Urinary bladder (tissue), 4 donors: Measurements from ENCODE around the gene SPINK4. TPM values are rescaled to one million over a fixed set of nuclear protein-coding genes. Genes with fewer than 3 reads are reported as not detected.

ENCODE experiments used
- DNase-seq: peaks from one replicate; pipeline ENCODE4 v3.0.0-alpha.2; 2015; ENCODE audit errors: extremely low spot score
- H3K27ac ChIP-seq: one replicate; pipeline ENCODE4 v1.5.1; 2013; ENCODE audit warnings: low read depth, mild to moderate bottlenecking, moderate library complexity
- H3K36me3 ChIP-seq: one replicate; pipeline ENCODE4 v1.6.1; 2013; ENCODE audit warnings: mild to moderate bottlenecking, moderate library complexity; ENCODE audit not compliant: insufficient read depth
- H3K4me1 ChIP-seq: one replicate; pipeline ENCODE4 v1.6.1; 2013; ENCODE audit warnings: mild to moderate bottlenecking, moderate library complexity; ENCODE audit not compliant: insufficient read depth
- H3K4me3 ChIP-seq: one replicate; pipeline ENCODE4 v1.5.1; 2013; ENCODE audit warnings: low read depth, low read length
- WGBS: extraction: QIAGEN DNeasy Blood & Tissue Kit; methylation state at CpG from one replicate; pipeline ENCODE4 v1.1.7; 2013; 5-methylcytosine and 5-hydroxymethylcytosine counted together
- polyA plus RNA-seq: library from polyadenylated mRNA; stranded (reverse); fragments of 200-250 nt; gene quantifications from one replicate; pipeline ENCODE4 v1.2.3, GENCODE V29; 2013
- total RNA-seq: library from RNA; depleted of rRNA; stranded (reverse); fragments of >200 nt; gene quantifications from one replicate; pipeline ENCODE4 v1.2.3, GENCODE V29; 2014
- donor health status: healthy with polysubstance abuse.
- donor health status: healthy.

The SPINK4 gene, protein sequence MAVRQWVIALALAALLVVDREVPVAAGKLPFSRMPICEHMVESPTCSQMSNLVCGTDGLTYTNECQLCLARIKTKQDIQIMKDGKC
- total RNA-seq (not detected), polyA plus RNA-seq (2.6 TPM)

DNA sequence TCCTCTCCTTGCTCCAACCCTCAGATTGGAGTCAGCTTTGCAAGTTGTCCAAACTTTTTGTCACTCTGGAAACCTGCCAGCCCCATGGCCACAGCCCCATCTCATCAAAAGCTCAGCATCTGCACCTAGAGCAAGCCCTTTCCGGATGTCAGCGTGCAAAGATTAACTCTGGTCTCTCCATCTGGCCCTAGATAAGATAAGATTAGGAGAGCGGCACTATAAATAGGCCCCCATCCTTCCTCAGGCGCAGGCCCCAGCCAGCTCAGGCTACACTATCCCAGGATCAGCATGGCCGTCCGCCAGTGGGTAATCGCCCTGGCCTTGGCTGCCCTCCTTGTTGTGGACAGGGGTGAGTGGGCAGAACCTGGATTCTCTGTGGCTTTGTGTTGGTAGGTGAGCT, at the start of gene SPINK4:
Gene SPINK4, plus strand, starts transcription at position 247 of the 400 bp plus-strand sequence. Its CDS starts 42 bp downstream, at position 289.
- no peaks in the 10 kb centered on the region for H3K36me3 ChIP-seq
- DNase-seq = no peak
- 17% methylated on average over 7 of the region's 7 CpGs for WGBS
- H3K4me1 ChIP-seq = no peaks in the 10 kb centered on the region
- no peak within 1 kb of the TSS for H3K4me3 ChIP-seq
- no peak within 1 kb of the TSS for H3K27ac ChIP-seq

DNA sequence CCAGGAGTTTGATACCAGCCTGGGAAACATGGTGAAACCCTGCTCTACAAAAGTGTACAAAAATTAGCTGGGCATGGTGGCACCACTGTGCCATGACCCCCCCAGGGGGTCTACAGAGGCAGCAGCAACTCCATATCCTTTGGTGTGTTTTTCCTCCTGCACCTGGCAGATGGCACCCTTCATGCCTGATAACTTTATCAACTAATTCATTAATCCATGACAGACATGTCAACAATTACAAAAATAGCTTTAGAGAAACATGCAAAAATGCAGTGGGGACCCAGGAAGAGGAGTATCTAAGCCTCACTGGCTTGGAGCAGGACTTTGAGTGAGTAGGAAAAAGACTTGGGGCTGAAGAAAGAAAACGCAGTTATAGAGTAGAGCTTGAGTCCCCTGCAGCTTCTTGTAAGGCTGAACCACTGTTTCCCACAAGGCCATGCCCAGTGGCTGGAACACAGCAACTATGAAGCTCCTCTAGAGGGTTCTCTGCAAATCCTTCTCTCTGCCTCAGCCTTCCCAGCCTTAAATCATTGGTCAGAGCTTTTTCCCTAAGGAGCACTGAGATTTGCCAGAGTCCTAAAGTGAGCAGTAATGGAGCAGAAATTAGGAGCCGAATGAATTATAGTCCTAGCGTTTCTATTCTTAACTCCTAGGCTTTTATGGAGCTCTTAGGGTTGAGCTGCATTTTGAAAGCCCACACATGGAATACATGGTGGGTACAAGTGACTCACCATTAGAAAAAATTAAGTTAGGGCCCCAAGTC, 47.3 kb upstream of the SPINK4 start:
- Histone ChIP-seq H3K4me3 (no peak overlapping the region), H3K4me1 (no peaks in the 10 kb centered on the region), H3K27ac (no peak overlapping the region), H3K36me3 (no peaks in the 10 kb centered on the region)
- DNase-seq = no peak
- 38% methylated on average over 3 of the region's 3 CpGs for WGBS

DNA sequence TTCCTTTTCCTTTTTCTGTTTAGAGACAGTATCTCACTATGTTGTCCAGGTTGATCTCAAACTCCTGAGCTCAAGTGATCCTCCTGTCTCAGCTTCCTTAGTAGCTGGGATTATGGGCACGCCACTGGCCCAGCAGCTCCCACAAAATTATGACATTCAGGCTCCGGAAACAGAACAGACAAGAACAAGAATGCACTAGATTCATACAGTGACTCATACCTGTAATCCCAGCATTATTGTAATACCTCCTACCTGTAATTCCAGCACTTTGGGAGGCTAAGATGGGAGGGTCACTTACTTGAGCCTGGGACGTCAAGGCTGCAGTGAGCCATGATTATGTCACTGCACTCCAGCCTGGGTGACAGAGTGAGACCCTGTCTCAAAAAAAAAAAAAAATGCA, 46.1 kb upstream of the SPINK4 start:
- 73% methylated on average over 3 of the region's 3 CpGs for WGBS
- Histone ChIP-seq H3K4me3 (no peak overlapping the region), H3K27ac (no peak overlapping the region), H3K4me1 (no peaks in the 10 kb centered on the region), H3K36me3 (no peaks in the 10 kb centered on the region)
- DNase-seq = no peak

DNA sequence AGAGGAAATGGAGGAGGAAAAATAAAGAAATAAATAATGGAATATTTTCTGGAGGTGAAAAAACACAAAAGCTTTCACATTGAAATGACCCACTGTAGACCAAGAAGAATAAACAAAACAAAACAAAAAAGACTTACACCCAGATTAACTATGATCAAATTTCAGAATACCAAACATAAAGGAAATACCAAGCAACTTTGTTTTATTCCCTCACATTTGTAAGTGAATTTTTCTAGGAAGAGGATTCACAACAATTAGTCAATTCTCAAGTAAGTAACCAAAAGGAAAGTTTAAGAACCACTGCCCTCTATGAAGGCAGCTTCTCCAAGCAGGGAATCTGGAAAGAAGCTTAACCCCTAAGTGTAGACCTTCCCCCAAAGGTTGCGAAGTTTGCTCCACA, 43.2 kb upstream of the SPINK4 start:
- Histone ChIP-seq H3K36me3 (no peaks in the 10 kb centered on the region), H3K4me3 (no peak overlapping the region), H3K27ac (no peak overlapping the region), H3K4me1 (no peaks in the 10 kb centered on the region)
- 90% methylated on average over 1 of the region's 1 CpG for WGBS
- no peak for DNase-seq

DNA sequence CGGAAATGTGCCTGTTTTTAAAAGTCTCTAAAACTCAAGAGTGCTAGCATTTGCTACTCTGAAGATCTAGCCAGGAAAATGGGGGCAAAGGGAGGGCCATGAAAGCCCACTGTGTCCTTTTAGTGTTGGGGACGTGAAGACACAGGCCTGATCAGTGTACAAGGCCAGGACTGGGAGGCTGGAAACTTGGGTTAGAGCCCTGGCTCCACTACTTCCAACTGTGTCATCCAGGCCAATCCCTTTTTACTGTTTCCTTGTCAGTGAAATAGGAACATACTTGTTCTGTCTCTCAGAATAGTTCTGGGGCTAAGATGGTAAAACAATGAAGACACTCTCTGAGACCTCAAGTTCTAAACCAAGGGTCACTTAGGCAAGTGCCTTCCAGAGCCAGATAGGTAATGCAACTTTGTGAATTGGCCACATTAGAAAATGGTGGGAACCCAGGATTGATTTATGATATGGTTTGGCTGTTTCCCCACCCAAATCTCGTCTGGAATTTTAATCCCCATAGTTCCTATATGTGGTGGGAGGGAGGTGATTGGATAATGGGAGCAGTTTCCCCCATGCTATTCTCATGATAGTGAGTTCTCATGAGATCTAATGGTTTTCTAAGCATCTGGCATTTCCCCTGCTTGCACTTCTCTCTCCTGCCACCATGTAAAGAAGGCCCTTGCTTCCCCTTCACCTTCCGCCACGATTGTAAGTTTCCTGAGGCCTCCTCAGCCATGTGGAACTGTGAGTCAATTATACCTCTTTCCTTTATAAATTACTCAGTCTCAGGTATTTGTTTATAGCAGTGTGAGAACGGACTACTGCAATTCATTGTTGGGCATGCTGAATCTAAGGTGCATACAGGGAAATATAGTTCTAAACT, 42.5 kb upstream of the SPINK4 start:
- H3K27ac ChIP-seq = peak overlapping the region; percentile 54
- H3K4me3 ChIP-seq = no peak overlapping the region
- no peaks in the 10 kb centered on the region for H3K36me3 ChIP-seq
- H3K4me1 ChIP-seq = no peaks in the 10 kb centered on the region
- no peak for DNase-seq
- WGBS = 49% methylated on average over 6 of the region's 6 CpGs

DNA sequence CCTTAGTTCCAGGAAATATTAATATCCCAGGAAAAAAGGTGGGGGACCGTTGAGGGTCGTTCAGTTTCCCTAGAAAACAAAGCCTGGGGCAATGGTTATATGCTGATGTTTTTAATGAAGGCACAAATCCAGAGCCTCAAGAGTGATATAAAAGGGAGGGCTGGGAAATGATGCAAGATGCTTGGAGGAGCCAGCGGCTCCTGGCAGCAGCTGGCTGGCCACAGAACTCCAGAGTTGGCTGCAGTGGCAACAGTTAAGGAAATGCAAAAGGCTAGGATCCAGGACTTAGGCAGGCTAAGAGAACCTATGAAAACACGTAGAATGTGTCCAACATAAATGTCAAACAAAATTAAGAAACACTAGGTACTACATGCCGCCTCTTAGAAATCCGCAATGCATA, 41.8 kb upstream of the SPINK4 start:
- 52% methylated on average over 6 of the region's 6 CpGs for WGBS
- Histone ChIP-seq H3K4me1 (no peaks in the 10 kb centered on the region), H3K27ac (peak overlapping the region; percentile 54), H3K36me3 (no peaks in the 10 kb centered on the region), H3K4me3 (no peak overlapping the region)
- no peak for DNase-seq

DNA sequence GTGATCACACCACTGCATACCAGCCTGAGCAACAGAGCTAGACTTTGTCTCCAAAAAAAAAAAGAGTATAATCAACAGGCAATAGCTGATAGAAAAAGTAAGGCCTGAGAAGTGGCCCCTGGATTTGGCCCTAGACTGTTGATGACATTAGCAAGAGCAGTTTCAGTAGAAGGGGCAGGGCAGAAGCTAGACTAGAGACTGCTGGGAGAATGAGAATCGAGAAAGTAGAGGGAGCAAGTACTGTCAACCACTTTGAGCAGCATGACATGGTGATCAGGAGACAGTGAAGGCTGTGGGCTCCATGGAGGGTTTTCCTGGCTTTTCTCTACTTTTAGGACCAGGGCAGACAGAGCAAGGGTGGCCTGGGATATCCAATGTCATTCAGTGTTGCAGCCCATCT, 37.9 kb upstream of the SPINK4 start:
- WGBS = 100% methylated on average over 1 of the region's 1 CpG

DNA sequence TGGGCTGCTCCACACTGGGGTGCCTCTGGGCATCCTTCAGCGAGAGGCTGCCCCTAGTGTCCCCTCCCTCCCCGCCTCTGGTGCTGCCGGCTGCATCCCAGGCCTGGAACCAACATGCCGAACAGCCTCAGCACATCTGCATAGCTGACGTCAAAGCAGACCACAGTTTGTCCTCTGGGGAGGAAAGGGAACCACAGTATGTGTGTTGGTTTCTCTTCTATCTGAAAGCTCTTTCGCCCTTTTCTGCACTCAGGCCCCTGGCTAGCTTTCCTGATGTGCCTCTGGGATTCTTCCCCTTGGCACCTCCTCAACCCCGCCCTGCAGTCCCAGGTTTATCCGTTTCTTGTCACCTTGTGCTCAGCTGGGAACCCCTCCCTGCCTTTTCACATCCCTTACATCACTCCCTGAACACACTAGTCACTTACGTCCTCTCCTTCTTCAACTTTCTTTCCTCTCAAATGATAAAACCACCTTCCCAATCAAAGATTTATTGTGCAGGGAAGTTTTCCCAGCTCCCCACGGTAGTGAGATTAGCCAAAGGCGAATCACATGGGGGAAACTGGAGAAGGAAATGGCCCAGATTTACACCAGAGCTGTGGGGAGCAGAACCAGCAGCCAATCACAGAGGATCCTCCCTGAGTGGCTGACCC, 37.3 kb upstream of the SPINK4 start:
- Histone ChIP-seq H3K27ac (no peak overlapping the region), H3K4me1 (no peaks in the 10 kb centered on the region), H3K36me3 (no peaks in the 10 kb centered on the region), H3K4me3 (no peak overlapping the region)
- DNase-seq = no peak
- 52% methylated on average over 11 of the region's 11 CpGs for WGBS

More for the DNA sequence above, 37.9 kb upstream of the SPINK4 start:
- Histone ChIP-seq H3K4me3 (no peak overlapping the region), H3K36me3 (no peaks in the 10 kb centered on the region), H3K27ac (no peak overlapping the region), H3K4me1 (no peaks in the 10 kb centered on the region)
- no peak for DNase-seq

DNA sequence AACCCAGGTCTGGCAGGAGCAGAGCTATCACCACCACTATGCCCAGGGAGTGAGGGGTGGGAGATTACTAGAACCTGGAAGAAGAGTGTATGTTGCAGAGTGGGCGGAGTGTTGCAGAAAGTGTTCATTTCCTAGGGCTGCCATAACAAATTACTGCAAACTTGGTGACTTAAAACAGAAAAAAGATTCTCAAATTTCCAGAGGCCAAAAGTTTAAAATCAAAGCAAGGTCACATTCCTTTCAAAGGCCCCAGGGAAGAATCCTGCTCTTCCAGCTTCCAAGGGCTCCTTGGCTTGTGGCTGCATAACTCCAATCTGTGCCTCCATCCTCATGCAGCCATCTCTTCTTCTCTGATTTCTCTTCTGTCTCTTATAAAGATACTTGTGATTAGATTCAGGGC, 30.6 kb upstream of the SPINK4 start:
- Histone ChIP-seq H3K4me1 (peaks cover 2% of the 10 kb centered on the region), H3K36me3 (no peaks in the 10 kb centered on the region), H3K4me3 (no peak overlapping the region), H3K27ac (no peak overlapping the region)
- no peak for DNase-seq
- 94% methylated on average over 1 of the region's 1 CpG for WGBS

DNA sequence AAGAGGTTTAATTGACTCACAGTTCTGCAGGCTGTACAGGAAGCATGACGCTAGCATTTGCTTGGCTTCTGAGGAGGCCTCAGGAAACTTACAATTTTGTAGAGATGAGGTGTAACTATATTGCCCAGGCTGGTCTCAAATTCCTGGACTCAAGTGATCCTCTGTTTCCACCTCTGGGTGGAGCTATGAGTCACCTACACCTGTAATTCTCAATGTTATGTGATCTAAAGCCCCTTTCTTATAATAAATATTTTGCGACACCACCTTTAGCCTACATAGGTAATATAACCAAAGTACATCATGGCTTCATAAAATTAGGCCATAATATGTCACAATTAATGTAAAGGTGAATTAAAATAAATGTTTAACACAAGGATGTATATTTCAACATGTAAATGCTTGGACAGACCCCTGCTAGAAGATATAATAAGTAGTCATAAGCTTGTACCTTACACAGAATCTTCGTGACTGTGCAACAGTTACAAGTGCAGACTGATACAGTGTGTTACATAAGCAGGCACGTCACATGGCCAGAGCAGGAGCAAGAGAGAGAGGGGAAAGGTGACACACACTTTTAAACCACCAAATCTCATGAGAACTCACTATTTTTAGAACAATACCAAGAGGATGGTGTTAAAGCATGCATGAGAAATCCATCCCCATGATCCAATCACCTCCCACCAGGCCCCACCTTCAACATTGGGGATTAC, 29.8 kb upstream of the SPINK4 start:
- Histone ChIP-seq H3K27ac (no peak overlapping the region), H3K4me3 (no peak overlapping the region), H3K36me3 (no peaks in the 10 kb centered on the region), H3K4me1 (peaks cover 2% of the 10 kb centered on the region)
- no peak for DNase-seq
- 93% methylated on average over 4 of the region's 4 CpGs for WGBS

DNA sequence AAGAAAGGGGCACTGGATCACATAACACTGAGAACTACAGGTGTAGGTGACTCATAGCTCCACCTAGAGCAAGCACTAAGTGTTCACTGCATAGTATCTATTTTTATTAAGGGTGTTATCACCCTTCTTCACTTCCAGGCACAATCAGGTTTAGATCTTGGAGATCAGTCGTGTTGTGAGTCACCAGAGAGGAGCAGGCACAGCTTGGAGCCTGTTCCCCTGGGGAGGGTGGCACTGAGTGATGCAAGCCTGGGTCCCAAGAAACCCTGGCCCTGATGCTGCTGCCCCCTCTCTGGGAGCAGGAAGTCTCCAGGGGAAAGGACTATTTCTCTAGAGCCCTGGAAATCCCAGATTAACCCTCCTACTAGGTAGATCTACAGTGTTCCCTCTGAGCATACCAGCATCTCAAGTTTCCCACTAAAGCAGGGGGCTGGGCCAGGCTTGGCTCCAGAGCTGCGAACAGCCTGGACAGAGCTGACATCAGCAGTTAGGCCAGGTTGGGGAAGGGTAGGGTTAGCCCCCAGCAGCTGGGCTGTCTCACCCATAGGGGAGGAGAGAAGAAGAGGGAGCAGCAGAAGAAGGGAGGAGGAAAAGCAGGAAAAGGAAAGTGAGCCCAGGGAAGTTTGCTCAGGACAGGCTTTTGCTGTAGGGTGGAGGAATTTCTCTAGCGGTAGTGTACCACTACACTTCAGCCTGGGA, 28.1 kb upstream of the SPINK4 start:
- peaks cover 2% of the 10 kb centered on the region for H3K4me1 ChIP-seq
- no peak overlapping the region for H3K4me3 ChIP-seq
- H3K27ac ChIP-seq = no peak overlapping the region
- WGBS = 33% methylated on average over 3 of the region's 3 CpGs
- DNase-seq = peak; percentile 64
- H3K36me3 ChIP-seq = no peaks in the 10 kb centered on the region

DNA sequence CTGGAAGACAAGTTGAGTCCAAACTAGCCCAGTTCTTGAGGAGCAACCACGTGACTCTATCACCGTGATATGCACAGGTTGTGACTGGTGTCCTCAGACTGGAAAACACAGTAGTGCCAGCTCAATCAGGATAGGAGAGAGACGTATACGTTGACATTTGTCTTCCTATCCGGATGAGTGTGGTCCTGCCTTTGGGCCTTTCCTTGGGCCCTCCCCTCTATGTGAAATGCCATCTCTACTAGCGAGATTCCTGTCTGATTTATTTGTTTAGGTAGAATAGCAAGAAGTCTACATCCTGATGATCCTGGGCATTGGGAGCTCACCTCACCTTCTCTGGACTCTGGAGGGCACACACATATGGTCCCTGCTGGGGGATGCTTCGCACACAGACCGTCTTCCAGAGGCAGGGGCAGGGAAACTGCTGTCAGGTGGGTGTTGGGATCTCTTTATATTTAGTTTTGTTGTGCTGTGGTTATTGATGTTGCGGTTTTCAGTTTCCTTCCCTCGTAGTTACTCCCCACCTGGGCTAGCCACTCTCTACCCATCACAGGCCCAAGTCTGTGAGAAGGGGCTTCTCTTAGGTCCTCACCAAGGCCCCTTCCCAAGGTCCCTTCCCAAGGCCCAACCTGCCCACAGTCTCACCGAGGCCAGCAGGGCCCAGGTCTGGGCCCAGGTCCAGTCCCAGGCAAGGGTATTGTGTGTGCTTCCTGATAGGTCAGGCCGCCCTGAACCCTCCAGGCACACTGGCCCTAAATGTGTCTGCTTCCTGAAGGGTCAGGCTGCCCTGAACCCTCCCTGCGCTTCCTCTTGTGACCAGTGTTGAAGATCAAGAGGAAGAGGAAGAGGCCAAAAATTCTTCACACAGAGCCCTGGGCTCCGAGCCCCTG, 19.0 kb upstream of the SPINK4 start:
- 80% methylated on average over 14 of the region's 14 CpGs for WGBS
- DNase-seq = no peak
- Histone ChIP-seq H3K36me3 (no peaks in the 10 kb centered on the region), H3K4me1 (no peaks in the 10 kb centered on the region), H3K27ac (no peak overlapping the region), H3K4me3 (no peak overlapping the region)
